HG02885 (cell line): ENCODE data around the gene NRXN3.

ENCODE experiments used
- ATAC-seq: cut with Tn5 transposase; IDR thresholded peaks from one replicate; pipeline ENCODE4 v1.9.1; 2021; ENCODE audit warnings: mild to moderate bottlenecking; ENCODE audit not compliant: unreplicated experiment, poor library complexity

Gene NRXN3

GRCh38 chr14:79602045-79602444 lies 1431.9 kb downstream of the NRXN3 start:
- ATAC-seq: no peak

DNA sequence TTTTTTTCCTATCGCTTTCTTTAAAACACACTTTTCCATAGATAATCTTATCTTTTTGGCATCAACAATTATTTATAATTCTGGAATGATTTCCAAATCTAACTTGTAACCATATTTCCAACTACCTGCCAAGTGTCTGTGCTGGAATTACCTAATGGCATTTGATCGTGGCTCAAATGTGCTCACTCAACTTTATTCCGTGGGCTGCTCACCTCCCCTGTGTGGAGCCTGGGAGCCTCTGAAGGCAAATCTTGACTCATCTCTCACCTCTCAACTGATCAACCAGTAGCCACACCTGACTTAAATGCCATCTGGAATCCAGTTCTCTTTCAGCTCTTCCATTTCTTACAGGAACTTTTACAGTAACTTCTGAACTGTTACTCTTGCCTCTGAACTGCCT lies 1432.6 kb downstream of the NRXN3 start:
- ATAC-seq: no peak

GRCh38 chr14:79605849-79606248 lies 1435.7 kb downstream of the NRXN3 start:
- ATAC-seq: no peak

DNA sequence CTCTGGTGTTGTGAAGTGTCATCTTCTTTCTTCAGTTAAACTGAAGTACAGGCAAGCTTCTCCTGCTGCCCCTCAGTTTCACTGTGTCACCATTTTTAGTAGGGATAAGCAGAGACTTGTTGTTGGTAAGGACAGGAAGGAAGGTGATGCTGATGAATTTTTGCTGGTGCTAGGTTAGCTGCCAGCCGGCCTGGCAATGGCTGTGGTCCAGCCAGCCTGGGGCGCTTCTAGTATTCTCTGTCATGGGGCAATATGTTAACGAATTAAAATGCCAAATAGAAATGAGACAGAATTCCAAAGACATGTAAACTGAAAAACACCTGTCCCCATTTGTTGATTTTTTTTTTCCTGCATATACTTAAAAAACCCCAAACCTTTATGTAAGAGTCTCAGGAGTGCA lies 1438.3 kb downstream of the NRXN3 start:
- ATAC-seq: no peak

DNA sequence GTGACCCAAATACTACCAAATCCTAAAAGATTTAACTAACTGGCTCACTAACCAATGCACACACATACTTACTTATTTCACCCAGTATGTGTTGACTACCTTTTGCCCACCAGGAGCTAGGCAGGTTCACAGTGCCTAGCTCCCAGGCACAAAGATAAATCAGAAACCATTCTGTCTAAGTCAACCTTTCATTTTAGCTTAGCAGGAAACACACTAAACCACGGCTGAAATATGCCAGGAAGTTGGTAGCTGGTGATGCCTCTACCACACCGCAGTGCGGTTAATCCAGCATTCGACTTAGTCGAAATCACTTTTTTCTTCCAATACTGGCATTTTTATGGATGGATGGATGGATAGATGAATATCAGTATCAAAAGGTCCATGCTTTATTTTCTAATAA lies 1443.5 kb downstream of the NRXN3 start:
- ATAC-seq: no peak

GRCh38 chr14:79614448-79614847 lies 1444.3 kb downstream of the NRXN3 start:
- ATAC-seq: no peak

DNA sequence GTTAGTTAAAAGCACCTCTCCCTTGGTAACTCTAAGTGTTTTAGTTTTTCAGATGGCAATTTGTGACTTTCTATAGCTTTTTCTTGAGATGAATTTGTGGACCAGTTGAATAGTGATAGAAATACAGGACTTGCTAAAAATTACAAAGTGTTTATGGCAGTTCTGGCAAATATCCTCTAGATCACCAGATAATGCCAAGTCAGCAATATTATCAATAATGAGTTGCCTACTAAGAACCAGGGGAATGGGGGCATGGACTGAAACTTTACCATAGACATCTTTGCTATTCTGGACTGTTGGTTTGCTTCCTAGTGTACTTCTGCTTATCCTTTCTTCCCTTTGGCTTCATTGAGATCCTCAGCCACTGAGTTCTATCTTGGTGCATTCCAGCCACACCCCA lies 1456.9 kb downstream of the NRXN3 start:
- ATAC-seq: no peak

GRCh38 chr14:79629411-79630287 lies 1459.5 kb downstream of the NRXN3 start:
- no peak for ATAC-seq

DNA sequence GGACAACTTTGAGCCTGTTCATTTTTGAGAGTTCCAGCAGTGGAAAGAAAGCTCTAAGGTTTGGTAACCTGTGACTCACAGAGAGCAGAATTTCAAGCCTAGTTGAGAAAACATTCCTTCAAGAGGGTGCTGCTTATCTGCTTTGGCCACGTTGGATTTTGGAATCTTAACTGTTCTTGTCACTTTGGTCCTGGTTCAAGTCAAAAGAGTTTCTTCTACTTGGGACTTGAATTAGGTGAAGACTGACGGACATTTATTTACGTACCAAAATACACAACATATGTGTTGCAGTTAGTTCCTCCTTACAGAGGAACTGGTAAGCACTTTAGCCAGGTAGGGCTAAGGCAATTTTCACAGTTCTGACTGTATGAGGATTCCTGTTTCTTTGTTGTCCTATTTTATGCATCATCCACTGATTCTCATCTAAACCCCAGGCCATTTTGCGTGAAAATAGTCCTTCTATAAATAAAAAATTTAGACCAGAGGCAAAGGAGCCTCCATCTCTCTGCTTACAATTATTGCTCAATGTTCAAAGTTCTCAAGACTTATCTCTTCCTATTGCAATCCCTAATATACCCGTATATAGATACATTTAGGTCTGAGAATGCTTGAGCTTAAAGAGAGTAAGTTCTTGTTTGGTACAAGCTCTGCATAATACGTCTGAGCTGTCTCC lies 1460.3 kb downstream of the NRXN3 start:
- no peak for ATAC-seq

DNA sequence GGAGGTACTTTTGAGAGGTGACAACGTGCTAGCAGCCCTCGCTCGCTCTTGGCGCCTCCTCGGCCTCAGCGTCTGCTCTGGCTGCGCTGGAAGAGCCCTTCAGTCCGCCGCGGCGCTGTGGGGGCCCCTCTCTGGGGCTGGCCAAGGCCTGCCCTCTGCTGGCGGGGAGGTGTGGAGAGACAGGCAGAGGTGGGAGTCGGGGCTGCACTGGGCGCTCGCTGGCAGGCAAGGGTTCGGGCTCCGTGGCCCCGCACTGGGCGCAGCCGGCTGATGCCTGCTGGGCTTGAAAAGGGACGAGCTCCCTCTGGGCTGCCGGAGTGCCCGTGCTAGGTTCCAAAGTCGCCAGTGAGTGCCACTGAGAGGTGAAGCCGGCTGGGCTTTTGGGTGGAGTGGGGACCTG lies 1461.1 kb downstream of the NRXN3 start:
- ATAC-seq: no peak

GRCh38 chr14:79638672-79639266 lies 1468.6 kb downstream of the NRXN3 start:
- no peak for ATAC-seq

GRCh38 chr14:79639613-79640012 lies 1469.4 kb downstream of the NRXN3 start:
- no peak for ATAC-seq

- ATAC-seq: no peak
These were observed 1471.2 kb downstream of the NRXN3 start for GRCh38 chr14:79641371-79641770.

- ATAC-seq: no peak
These were observed 1473.0 kb downstream of the NRXN3 start for GRCh38 chr14:79643132-79643531.

GRCh38 chr14:79645753-79646362 lies 1475.7 kb downstream of the NRXN3 start:
- ATAC-seq: no peak

DNA sequence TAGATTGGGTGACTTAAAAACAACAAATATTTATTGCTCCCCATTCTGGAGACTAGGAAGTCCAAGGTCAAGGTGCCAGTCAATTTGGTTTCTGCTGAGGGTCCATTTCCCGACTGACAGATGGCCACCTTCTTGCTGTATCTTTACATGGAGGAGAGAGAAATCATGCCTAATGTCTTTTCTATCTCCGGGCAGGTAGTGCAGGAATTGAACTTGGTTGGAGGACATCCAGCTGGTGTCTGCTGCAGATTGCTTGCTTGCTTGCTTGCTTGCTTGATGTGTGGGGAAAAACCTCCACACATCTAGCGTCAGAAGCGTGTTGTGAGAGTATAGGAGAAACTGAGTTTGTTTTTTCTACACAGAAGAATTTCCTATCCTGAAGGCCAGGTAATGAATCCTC lies 1479.7 kb downstream of the NRXN3 start:
- ATAC-seq: no peak

- no peak for ATAC-seq
These were observed 1482.5 kb downstream of the NRXN3 start for GRCh38 chr14:79652513-79653307.

- no peak for ATAC-seq
These were observed 1485.9 kb downstream of the NRXN3 start for GRCh38 chr14:79656056-79656455.

DNA sequence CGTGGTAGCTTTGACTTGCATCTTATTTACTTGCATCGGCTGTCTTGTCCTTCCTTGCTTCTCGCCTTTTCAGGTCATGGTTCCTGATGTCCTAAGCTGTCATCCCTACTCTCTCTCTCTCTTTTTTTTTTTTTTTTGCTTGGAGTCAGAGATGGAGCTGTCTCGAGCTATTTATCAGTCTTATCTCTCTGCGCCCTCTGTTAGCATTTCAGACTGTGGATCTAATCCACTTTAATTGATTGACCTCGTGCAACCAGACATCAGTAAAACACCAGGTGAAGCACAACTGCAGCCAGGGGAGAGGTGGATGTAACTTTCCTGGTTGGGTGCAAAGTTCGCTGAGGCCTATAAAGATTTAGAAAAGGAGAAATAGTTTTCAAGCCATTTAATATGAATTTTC lies 1486.3 kb downstream of the NRXN3 start:
- no peak for ATAC-seq

- no peak for ATAC-seq
These were observed 1488.0 kb downstream of the NRXN3 start for GRCh38 chr14:79658221-79658620.
